HG03280 (cell line): ENCODE measurements around the gene KITLG.
"Not testable (repeated sequence)": the region's sequence is repeated elsewhere in the genome, so short reads cannot be mapped to it uniquely, and the experiment has no call there.

Source experiments
- ATAC-seq: cut with Tn5 transposase; IDR thresholded peaks from one replicate; pipeline ENCODE4 v1.9.1; 2021; ENCODE audit warnings: mild to moderate bottlenecking, moderate library complexity; ENCODE audit not compliant: unreplicated experiment

The KITLG gene

DNA sequence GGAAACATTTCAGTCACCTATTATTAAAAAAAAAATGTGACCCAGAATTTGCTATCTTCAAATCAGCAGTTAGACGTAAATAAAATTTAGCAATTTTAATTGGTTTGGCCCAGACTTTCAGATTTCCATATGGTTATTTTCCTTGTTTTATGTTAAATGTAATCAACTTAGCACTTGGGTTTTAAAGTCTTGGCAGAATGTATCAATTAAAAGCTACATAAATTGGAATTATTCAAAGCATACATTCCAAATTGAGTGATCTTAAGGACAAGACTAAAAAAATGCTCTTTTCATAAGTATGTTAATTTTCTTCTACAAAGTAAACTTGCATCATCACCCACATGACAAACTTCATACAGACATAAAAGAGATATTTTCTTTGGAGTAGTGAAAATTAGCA is 3.4 kb downstream of the KITLG start:
- ATAC-seq: no peak

DNA sequence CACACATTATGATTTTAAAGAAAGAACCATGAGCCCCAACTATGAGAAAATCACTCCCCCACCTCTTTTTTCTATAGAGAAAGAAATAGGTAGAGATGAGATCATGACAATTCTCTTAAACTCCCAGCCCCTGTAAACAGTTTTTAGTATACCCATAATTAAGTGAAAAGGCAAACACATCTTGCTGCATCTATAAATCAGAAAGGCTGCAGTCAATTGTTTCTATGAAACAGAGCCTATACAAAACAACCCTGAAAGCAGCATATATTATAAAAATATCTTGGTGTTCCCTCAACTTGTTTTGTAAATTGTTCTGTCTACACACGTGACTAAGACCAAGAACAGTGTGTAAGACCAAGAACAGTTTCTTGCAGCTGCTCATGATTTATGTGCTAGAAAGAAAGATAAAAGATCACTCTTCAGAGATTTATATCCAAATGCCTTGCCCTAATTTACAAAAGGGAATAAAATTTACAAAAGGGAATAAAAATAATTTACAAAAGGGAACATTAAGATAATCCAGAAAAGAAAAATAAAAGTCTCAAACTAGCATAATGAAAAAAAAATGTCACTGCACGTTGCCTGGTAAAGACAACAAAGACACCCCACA is 4.8 kb downstream of the KITLG start:
- ATAC-seq: no peak

DNA sequence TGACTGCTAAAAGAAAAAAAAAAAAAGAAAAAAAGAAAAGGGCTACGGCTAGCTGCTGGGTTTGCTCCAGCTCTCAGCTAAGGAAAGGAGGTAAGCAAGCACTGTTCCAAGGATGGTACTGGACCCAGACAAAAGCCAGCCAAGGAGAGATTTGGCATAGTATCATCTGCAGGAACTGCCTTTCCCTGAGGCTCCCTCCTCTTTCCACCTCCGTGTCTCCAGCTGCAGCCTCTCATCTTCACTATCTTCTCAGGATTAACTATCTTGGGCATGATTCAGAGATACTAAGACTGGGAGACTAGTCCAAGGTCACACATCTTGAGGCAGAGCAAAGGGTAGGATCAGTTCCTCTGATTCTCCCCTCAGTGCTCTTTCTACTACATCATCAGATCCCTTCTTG is 6.0 kb downstream of the KITLG start:
- ATAC-seq: no peak

DNA sequence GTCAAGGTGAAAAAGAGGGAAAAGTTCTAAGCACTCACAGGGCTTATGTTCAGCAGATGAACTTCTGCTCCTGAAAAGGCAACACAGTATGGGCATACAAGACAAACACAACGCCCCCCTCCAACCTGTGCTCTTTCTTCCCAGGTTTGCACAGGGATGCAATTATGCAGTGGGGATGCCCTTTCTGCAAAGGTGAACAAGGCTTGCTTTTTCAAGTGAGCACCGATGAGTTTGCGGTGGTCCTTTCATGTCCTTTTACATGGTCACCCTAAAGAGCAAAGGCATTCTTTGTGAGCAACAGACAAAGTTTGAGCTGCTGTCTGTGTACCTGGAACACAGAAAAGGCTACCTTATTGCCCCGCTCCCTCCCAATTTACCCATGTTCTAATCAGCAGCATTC is 6.7 kb downstream of the KITLG start:
- no peak for ATAC-seq

DNA sequence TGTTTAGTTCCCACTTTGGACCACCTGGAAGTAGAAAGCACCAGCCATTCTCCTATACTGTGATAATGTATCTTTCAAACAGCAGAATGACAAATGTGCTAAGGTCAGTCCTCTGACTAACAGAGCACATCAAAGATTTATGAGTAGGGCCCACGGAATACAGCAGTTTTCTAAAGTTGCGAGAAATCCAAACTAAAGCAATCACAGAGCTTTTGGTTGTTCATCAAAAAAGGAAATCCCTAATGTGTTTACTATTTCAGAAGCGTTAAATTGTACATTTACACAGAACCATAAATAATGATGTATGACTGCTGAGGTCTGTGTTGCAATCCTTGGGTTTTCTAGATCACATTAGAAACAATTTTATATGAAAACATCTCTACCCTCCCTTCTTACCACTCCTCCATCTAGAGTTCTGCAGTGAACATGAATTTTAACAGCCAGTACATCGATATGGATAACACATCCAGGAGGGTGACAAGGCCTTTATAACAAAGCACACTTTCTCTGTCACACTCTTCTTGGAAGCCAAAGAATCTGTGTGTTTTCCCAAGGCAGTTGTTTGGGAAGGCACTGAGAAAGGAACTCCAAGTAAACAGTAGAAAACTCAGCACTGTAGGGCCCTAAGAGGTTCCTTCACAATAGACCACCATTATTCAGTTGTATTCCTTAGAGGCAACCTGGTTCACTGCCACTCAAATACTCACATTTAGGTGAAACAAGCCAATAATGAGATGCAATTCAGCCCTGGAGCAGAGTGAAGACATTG is 7.3 kb downstream of the KITLG start:
- ATAC-seq: no peak

DNA sequence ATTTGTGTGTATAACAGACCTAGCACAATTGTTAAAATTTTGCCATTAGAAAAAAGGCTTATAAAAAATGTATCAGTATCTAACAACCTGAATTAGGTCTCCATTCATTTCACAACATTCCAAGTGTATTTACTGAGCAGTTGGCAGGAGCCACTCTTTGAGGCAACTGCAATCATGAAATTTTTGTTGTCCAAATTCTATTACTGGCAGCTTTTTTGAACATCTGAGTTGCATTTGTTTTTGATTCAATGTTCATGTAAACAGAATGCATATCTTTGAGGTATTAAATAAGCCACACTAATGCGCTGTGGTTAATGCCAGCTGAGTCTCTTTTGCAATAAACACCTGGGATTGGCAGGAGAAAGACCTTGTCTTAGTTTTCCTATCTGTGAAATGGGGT is 8.7 kb downstream of the KITLG start:
- no peak for ATAC-seq

DNA sequence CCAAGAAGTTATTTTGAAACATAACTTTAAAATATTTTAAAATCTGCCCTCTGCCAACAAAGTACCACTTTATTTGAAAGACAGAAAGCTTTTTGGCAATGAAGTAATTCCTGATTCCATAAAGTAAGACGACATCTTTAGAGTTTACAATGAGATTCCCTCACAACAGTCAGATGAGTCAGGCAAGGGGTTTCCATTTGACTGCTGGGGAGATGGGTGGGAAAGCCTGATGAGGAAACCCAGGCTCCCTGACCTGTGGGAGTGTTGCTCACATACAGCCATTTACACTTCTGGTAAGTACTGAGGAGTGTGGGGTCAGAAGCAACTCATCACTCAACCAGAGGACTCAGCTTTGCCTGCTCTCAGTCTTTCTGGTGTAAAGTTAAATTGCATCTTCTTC is 10.2 kb downstream of the KITLG start:
- ATAC-seq: no peak

DNA sequence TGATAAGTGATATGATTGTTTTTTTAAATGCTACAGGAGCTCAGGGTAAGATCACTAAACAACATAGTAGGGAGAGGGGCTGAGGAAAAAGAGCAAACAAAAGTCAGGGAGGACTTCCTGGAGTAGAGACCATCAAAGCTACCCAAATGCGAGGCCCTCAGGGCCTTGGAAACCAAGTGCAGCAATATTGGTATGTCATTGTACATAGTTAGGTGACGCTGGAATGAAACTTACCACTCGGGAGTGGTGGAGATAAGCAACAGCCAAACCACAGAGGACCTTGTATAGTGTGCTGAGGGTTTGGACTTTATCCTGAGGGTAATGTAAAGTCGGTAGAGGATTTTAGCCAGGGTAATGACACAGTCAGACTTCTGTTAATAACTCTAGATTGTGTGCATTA is 13.8 kb downstream of the KITLG start:
- ATAC-seq: no peak

DNA sequence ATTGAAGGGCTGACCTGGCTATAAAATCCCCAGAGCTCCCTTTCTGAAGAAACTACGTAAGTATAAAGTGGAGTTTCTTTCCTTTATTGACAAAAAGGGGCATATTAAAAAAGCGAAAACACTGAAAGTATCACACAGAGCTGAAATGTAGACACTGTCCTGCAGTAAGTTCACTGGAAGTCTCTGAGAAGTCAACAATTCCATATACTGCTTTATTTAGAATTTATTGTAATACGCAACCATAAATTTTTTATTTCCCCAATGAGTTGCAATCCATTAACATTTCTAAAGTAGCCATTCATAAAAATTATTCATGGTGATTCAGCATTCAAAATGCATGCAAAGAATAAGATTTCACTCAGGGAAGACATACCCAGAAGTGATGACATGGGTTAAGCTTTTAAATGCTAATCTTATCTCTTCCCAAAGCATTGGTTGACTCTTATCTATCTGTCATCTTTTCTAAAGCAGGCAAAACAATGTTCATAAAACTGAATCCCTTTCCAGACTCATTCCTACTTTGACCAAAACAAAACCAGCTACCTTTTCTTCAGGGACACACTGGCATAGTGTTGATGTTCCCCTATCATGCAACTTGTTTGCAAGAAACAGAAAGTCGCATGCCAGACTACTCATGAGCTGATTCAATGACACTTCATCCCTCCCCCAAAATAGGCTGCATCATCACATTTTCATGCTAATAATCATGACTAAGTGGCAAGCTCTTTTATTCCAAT is 17.3 kb downstream of the KITLG start:
- ATAC-seq: no peak

DNA sequence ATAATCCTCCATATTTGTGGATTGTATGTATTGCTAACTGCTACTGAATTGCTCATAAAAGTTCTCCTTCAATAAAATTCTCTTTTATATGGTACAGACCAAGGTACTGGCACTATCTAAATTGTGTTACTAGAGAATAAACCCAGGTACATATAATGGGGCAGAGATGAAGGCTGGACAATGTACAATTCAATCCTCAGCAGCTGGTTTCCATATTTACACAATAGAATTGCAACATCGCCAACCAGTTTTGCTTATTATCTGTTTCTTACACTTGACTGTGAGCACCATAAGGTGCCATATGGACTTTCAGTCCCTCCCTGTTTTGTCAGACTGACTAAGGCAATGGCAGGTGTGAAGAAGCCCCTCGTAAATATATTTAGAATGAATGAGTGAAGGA is 18.1 kb downstream of the KITLG start:
- ATAC-seq: no peak

DNA sequence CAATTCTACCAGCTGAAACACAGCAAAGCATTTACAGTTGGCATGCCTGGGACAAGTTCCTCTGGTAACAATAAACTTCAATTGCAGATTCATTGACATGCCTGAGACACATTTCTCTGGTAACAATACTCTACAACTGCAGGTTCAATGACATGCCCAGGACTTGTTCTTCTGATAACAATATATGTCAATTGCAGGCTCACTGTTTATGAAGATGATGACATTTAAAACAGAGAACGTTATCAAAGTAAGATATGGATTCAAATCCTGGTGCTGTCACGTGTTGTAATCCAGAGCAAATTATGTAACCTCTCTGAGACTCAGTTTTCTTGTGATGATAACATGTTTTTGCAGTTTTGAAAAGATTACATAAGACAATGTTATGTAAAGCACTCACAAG is 20.5 kb downstream of the KITLG start:
- ATAC-seq: no peak

DNA sequence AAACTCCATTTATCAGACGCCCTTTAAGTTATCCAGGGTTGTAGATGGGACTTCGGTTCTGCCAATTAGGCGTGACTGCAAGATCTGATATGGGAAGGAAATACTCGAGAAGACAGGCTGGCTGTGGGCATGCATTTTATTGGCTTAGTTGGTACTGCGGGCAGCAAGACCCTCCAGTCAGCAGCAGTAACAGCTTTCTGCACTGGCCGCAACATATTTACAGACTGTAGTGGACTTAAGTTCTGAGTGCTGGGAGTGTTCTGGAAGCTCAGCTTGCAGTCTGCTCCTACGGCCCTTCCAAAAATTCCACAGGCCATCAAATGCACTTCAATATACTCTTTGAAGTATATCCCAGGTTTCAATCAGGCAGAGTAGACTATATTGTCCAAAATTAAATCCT is 21.1 kb downstream of the KITLG start:
- ATAC-seq: no peak

DNA sequence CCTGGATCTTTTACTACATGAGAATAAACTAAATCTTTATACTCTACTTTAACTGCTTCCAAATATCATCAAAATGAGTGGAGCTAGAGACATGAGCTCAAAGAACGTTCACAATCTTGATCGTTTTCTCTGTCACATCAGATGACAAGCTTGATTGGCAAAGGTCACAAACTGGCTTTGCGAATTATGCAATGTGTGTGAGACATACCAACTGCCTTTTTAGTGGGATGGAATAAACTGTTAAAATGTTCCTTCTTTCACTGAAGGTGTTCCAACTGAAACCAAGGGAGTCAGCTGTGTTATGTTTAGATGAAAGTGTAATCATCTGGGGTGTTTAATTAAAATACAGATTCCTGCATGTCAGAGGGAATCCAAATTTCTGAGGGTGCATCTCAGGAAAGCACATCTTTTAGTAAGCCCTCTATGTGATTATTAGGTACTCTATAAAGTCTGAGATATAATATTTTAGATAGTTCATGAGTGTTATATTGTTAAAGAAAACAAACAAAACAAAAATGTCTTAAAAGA is 21.9 kb downstream of the KITLG start:
- ATAC-seq: no peak

DNA sequence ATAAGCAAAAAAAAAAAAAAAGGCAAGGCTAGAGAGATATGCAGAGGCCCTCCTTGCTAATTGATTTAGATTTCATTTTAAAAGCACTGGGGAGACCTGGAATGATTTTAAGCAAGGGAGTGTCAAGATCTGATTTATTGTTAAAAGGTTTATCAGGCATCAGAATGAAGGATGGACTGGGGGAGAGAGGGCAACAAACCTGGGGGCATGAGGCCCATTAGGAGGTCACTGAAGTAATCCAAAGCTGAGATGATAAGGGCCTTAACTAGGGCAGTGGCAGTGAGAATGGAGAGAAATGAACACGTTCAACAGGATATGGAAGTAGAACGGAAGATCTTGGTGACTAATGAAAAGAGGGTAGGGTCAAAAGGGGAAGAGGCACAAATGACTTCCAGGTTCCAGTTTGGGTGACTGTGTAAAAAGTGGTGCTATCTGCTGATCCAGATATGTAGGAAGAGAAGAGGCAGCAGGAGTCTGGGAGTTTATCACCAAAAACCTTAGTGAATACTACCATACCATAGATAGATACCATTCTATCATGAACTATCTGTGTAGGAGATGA is 24.0 kb downstream of the KITLG start:
- no peak for ATAC-seq

DNA sequence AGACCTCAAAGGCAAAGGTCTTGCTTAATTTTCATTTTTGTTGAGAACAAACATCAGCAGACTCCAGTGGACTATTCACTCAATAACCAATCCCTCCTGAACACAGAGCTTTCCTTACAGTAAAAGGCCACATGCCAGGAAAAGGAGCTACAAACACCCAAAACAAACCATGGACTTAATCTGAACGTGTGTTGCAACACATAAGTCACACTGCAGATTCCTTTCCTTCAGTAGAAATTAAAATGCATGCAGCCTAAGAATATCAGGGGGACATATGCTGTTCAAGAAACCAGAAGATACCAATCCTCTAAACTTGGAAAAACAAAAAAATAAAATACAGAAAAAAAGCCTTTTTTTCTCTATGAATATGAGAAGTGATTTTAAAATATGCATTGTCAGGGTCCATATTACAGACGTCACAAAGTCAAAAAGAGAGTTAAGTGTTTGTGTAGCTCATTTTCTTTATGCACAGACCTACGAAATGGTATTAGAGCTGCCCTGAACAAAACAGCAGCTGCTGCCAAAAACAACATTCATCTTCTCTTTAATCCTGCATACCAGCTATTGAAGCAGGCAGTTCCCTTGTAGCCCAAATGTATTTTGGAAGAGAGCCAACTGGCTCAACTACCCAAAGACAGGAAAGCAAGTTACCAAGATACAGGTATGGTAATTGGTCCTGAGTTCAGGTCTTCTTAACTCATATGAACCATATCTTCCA is 26.2 kb downstream of the KITLG start:
- ATAC-seq: no peak

DNA sequence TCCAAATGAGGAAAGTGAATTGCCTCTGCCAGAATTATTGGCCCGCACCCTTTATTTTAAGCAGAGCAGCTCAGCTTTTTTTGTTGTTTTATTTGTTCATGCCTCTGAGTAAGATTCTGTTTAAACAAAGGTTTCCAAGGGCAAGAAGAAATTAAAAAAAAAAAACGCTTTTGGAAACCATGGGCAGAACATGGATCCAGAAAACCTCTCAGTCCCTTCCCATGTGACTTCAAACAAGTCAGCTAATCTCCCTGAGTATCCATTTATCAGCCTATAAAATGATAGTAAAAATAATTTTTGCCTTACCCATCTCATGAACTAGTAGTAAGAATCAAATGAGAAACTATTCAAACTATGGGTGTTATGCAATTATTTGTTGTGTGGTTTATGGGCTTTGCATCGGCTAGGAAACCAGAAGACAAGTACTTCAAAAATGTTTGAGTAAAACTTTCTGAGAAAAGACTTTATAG is 27.6 kb downstream of the KITLG start:
- no peak for ATAC-seq

DNA sequence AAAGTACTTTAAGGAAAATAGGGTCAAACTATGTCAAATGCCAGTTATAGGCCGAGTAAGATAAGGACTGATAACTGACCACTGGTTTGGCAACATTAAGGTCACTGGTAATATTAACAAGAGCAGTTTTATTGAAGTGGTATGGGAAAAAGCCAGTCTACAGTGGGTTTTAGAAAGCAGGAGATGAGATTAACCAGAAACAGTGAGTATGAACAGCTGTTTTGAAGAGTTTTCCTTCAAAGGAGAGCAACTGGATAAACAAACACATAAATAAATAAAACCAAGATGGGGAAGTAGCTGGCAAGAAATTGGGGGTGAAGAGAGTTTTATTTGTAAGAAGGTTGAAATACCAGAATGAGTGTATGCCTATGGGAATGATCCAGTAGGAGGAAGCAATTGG is 30.3 kb downstream of the KITLG start:
- ATAC-seq: no peak

DNA sequence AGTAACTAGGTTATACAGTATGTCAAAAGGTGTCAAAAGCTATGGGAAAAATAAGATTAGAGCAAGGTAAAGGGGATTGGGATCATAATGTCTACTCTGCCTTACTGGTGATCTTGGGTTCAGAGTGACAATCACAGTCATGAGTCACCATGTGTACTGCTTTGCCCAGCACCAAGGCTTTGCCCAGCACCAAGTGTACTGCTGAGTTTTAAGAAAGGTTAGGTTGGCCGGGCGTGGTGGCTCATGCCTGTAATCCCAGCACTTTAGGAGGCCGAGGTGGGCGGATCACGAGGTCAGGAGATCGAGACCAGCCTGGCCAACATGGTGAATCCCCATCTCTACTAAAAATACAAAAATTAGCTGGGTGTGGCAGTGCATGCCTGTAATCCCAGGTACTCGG is 32.3 kb downstream of the KITLG start:
- not testable (repeated sequence) for ATAC-seq

DNA sequence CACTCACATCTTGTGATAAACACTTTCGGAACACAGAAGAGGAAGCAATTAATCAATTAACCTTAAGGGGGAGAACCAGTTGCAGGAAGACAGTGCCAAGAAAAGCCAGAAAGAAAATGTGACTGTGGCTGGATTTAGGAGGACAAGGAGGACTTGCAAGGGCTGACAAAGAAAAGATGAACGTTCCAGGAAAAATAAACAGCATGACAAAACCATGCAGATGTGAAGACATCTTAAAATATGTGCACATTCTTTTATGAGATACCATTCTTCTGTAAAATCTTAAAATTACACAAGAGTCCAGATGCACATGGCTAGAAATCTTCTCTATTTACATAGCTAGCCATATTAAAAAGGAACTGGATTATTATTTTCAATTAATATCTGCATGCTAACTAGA is 33.4 kb downstream of the KITLG start:
- ATAC-seq: no peak

DNA sequence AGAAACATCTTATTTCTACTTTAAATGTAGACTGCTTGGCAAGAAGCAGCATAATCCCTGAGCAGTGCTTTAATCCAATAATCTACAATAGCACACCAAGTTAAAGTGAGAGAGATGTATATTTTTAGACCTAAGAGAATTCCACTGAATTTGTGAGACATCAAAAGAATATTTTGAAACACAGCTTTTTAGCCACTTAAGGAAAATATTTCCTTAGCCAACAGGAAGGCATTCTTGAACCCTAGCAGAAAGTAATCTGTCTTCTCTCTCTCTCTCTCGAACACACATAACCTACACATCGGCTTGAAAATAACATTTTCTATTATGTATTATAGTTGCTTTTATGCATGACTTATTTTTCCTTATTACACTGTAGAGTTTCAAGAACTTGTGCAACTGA is 34.0 kb downstream of the KITLG start:
- no peak for ATAC-seq
